A549 (cell line): Measurements from ENCODE around the gene OR8G5. TPM values are rescaled to one million over a fixed set of nuclear protein-coding genes. Genes with fewer than 3 reads are reported as not detected.

ENCODE experiments used
- ATAC-seq, 2 experiments: fragments of 200-7000 bp in 1 of 2; fragments of >200 bp in 1 of 2; cut with Nextera tagmentation in 1 of 2; cut with Tn5 transposase in 1 of 2; 3 replicates each; pipeline versions ENCODE4 v1.8.0 to v1.9.1; 2018 to 2020; ENCODE audit warnings: mild to moderate bottlenecking in 1 of 2, moderate library complexity in 1 of 2
- CTCF ChIA-PET: fragments of 300-600 bp; sonication (Branson Sonifier 250); formaldehyde crosslinking; extraction: SDS; loops from one replicate; lab custom pipeline; 2021; ENCODE audit warnings: antibody characterized with exemption, inconsistent platforms; lab: Yijun Ruan, JAX
- POLR2A ChIA-PET: fragments of 350-600 bp; formaldehyde crosslinking; extraction: SDS; loops from one replicate; lab custom pipeline; 2021; ENCODE audit warnings: antibody characterized with exemption, inconsistent platforms; lab: Yijun Ruan, JAX
- DNase-seq, 2 experiments: peaks; one replicate each; pipeline versions ENCODE4 v3.0.0 to v3.0.0-alpha.2; 2011 to 2016; ENCODE audit warnings: low read depth in 1 of 2, low spot score in 1 of 2
- FAIRE-seq: peaks from 2 replicates; lab custom pipeline; 2011; peaks lifted over from hg19 to GRCh38; lab: Jason Lieb, UNC
- H3K27ac ChIP-seq, 2 experiments: fragments of >200 bp; sonication (Bioruptor Twin); formaldehyde crosslinking; 3 replicates each; pipeline ENCODE4 v1.5.1; 2016 to 2017
- H3K4me1 ChIP-seq: fragments of >200 bp; sonication (Bioruptor Twin); formaldehyde crosslinking; 3 replicates; pipeline ENCODE4 v1.6.1; 2016
- H3K4me2 ChIP-seq: fragments of >200 bp; sonication (Bioruptor Twin); formaldehyde crosslinking; 3 replicates; pipeline ENCODE4 v1.6.1; 2016
- H3K4me3 ChIP-seq: fragments of >200 bp; sonication (Bioruptor Twin); formaldehyde crosslinking; 3 replicates; pipeline ENCODE4 v1.5.1; 2016
- H3K9me3 ChIP-seq: fragments of >200 bp; sonication (Bioruptor Twin); formaldehyde crosslinking; 3 replicates; pipeline ENCODE4 v1.6.1; 2016
- BHLHE40 ChIP-seq: IDR thresholded peaks from 2 replicates; pipeline ENCODE4 v1.6.1; 2012; ENCODE audit warnings: low read depth, low read length, inconsistent platforms
- CBX8 ChIP-seq: fragments of 200-600 bp; sonication (generic); IDR thresholded peaks from 2 replicates; pipeline ENCODE4 v1.6.1; 2016
- CTCF ChIP-seq: fragments of >200 bp; sonication (Bioruptor Twin); formaldehyde crosslinking; IDR thresholded peaks from 3 replicates; pipeline ENCODE4 v1.5.1; 2016
- EHF ChIP-seq: fragments of 250-450 bp; sonication (Bioruptor Pico); IDR thresholded peaks from 2 replicates; pipeline ENCODE4 v1.5.0; 2020; ENCODE audit warnings: mild to moderate bottlenecking
- ELK1 ChIP-seq: fragments of 150-350 bp; IDR thresholded peaks from 2 replicates; pipeline ENCODE4 v1.6.1; 2014; ENCODE audit warnings: low read depth, mild to moderate bottlenecking, low read length
- EP300 ChIP-seq, 2 experiments: fragments of >200 bp; sonication (Bioruptor Twin); formaldehyde crosslinking; IDR thresholded peaks; 2 replicates in 1 of 2; 3 replicates in 1 of 2; pipeline ENCODE4 v1.6.1; 2016 to 2017
- ESRRA ChIP-seq: fragments of 150-350 bp; IDR thresholded peaks from 2 replicates; pipeline ENCODE4 v1.6.1; 2014; ENCODE audit warnings: mild to moderate bottlenecking, low read length, borderline replicate concordance
- HDAC2 ChIP-seq: fragments of 200-600 bp; sonication (generic); IDR thresholded peaks from 2 replicates; pipeline ENCODE4 v1.6.1; 2016
- HES2 ChIP-seq: fragments of >200 bp; sonication (Bioruptor Twin); formaldehyde crosslinking; IDR thresholded peaks from 2 replicates; pipeline ENCODE4 v1.6.1; 2016
- HEYL ChIP-seq: fragments of 250-450 bp; sonication (Bioruptor Pico); IDR thresholded peaks from 2 replicates; pipeline ENCODE4 v1.8.0; 2021; ENCODE audit warnings: mild to moderate bottlenecking, moderate library complexity
- HMGXB4 ChIP-seq: fragments of 250-450 bp; sonication (Bioruptor Pico); IDR thresholded peaks from 2 replicates; pipeline ENCODE4 v1.5.0; 2021; ENCODE audit warnings: mild to moderate bottlenecking, moderate library complexity, borderline replicate concordance
- HOXB5 ChIP-seq: fragments of 250-450 bp; sonication (Bioruptor Pico); IDR thresholded peaks from 2 replicates; pipeline ENCODE4 v1.5.0; 2020; ENCODE audit warnings: mild to moderate bottlenecking, moderate library complexity
- JUNB ChIP-seq: fragments of >200 bp; sonication (Bioruptor Twin); formaldehyde crosslinking; IDR thresholded peaks from 2 replicates; pipeline ENCODE4 v1.6.1; 2016
- MAZ ChIP-seq: fragments of 150-350 bp; IDR thresholded peaks from 2 replicates; pipeline ENCODE4 v1.6.1; 2014; ENCODE audit warnings: antibody characterized with exemption, low read depth, low read length, borderline replicate concordance
- PBX3 ChIP-seq: IDR thresholded peaks from 2 replicates; pipeline ENCODE4 v1.6.1; 2012
- POLR2AphosphoS2 ChIP-seq: conservative IDR thresholded peaks from 2 replicates; pipeline ENCODE4 v1.6.1; 2012; ENCODE audit warnings: low read length, improper control_type of control experiment, inconsistent platforms
- RAD21 ChIP-seq, 2 experiments: fragments of >200 bp in 1 of 2; sonication (Bioruptor Twin) in 1 of 2; formaldehyde crosslinking in 1 of 2; IDR thresholded peaks in 1 of 2; conservative IDR thresholded peaks in 1 of 2; 2 replicates in 1 of 2; 3 replicates in 1 of 2; pipeline ENCODE4 v1.6.1; 2012 to 2018; ENCODE audit warnings: inconsistent platforms in 1 of 2
- RARB ChIP-seq: fragments of 250-450 bp; sonication (Bioruptor Pico); IDR thresholded peaks from 2 replicates; pipeline ENCODE4 v1.8.0; 2021; ENCODE audit warnings: mild to moderate bottlenecking, moderate library complexity
- RCOR1 ChIP-seq: fragments of 150-350 bp; IDR thresholded peaks from 2 replicates; pipeline ENCODE4 v1.6.1; 2014; ENCODE audit warnings: antibody characterized with exemption, low read length, low read depth
- RNF2 ChIP-seq: fragments of 200-600 bp; sonication (generic); IDR thresholded peaks from 2 replicates; pipeline ENCODE4 v1.6.1; 2016; ENCODE audit warnings: low read depth, mild to moderate bottlenecking, antibody characterized with exemption, moderate library complexity, borderline replicate concordance
- SREBF2 ChIP-seq: fragments of 450-650 bp; IDR thresholded peaks from 2 replicates; pipeline ENCODE4 v1.6.1; 2014; ENCODE audit warnings: mild to moderate bottlenecking, moderate library complexity
- TP53 ChIP-seq: fragments of 250-450 bp; sonication (Bioruptor Pico); IDR thresholded peaks from 2 replicates; pipeline ENCODE4 v1.5.0; 2021; ENCODE audit warnings: mild to moderate bottlenecking, moderate library complexity
- USF2 ChIP-seq: fragments of 450-650 bp; IDR thresholded peaks from 2 replicates; pipeline ENCODE4 v1.6.1; 2014; ENCODE audit warnings: antibody characterized with exemption
- ZC3H11A ChIP-seq: fragments of 450-650 bp; IDR thresholded peaks from 2 replicates; pipeline ENCODE4 v1.6.1; 2014; ENCODE audit warnings: antibody characterized with exemption, mild to moderate bottlenecking
- WGBS: methylation state at CpG from one replicate; pipeline ENCODE4 v1.1.6; 2017; ENCODE audit errors: missing lambda C conversion rate; 5-methylcytosine and 5-hydroxymethylcytosine counted together
- polyA plus RNA-seq, 4 experiments: library from polyadenylated mRNA; depleted of rRNA in 3 of 4; stranded (reverse); fragments of >200 nt; fragmentation: RNase III in 1 of 4; extraction: RNeasy Plus Mini Kit Qiagen cat#74134 plus additional on column Dnase treatment in 1 of 4; gene quantifications; 2 replicates in 3 of 4; 3 replicates in 1 of 4; pipeline ENCODE4 v1.2.3, GENCODE V29; 2011 to 2017

OR8G5 gene
- polyA plus RNA-seq, 2 of the 4 experiments (the other 2 are of a cell fraction), result not detected

GRCh38 chr11:124285610-124286344 lies 29.6 kb downstream of the OR8G5 start:
- no peak overlapping the region for H3K27ac ChIP-seq
- TF ChIP-seq RCOR1, result no peak
- TF ChIP-seq SREBF2, result no peak
- no peak for TF ChIP-seq MAZ
- no peak for TF ChIP-seq RAD21 (conservative IDR thresholded peaks at IDR 0.05 in 1 of 2, IDR thresholded peaks at IDR 0.05 in 1 of 2)
- FAIRE-seq, result no peak
- no peak for DNase-seq
- CTCF ChIA-PET, result no interaction called here
- no peak overlapping the region for H3K4me2 ChIP-seq
- H3K4me3 ChIP-seq, result no peak overlapping the region
- WGBS, result 24% methylated on average over 3 of the region's 3 CpGs
- no peaks in the 10 kb centered on the region for H3K4me1 ChIP-seq
- POLR2A ChIA-PET, result no interaction called here
- H3K9me3 ChIP-seq, result no peaks in the 10 kb centered on the region
- no peak for ATAC-seq

GRCh38 chr11:124294687-124295086 lies 38.5 kb downstream of the OR8G5 start:
- Histone ChIP-seq H3K27ac (no peak overlapping the region), H3K4me2 (no peak overlapping the region), H3K4me1 (no peaks in the 10 kb centered on the region), H3K9me3 (no peaks in the 10 kb centered on the region), H3K4me3 (no peak overlapping the region)
- TF ChIP-seq HDAC2 (no peak), EP300 (IDR thresholded peaks at IDR 0.05) (no peak), TP53 (no peak)
- CTCF ChIA-PET, result no interaction called here
- no peak for DNase-seq
- no peak for FAIRE-seq
- ATAC-seq, result no peak
- POLR2A ChIA-PET, result no interaction called here
- WGBS, result 5% methylated on average over 1 of the region's 1 CpG

- Histone ChIP-seq H3K27ac (no peak overlapping the region), H3K4me1 (no peaks in the 10 kb centered on the region), H3K4me2 (no peak overlapping the region), H3K4me3 (no peak overlapping the region), H3K9me3 (no peaks in the 10 kb centered on the region)
- CTCF ChIA-PET, result no interaction called here
- ATAC-seq, result no peak
- DNase-seq, result no peak
- no peak for FAIRE-seq
- TF ChIP-seq ZC3H11A (no peak), HEYL (no peak), CTCF (no peak), USF2 (no peak), RAD21 (conservative IDR thresholded peaks at IDR 0.05 in 1 of 2, IDR thresholded peaks at IDR 0.05 in 1 of 2) (no peak), HES2 (no peak), CBX8 (no peak), JUNB (no peak), RNF2 (no peak)
- POLR2A ChIA-PET, result no interaction called here
Measured at GRCh38 chr11:124296016-124296415, 39.8 kb downstream of the OR8G5 start.

- DNase-seq, result no peak
- H3K4me2 ChIP-seq, result no peak overlapping the region
- TF ChIP-seq HOXB5 (CRISPR knock-in tag) (no peak), ELK1 (no peak), EHF (CRISPR knock-in tag) (no peak), ESRRA (no peak), POLR2AphosphoS2 (no peak), RARB (CRISPR knock-in tag) (no peak), HES2 (no peak), HEYL (no peak), HMGXB4 (no peak), BHLHE40 (no peak), PBX3 (no peak)
- TF ChIP-seq, all 56 proteins: peak for 0
- no peak for FAIRE-seq
- ATAC-seq, result no peak
- Histone ChIP-seq H3K4me3 (no peak overlapping the region), H3K4me1 (no peaks in the 10 kb centered on the region), H3K9me3 (no peaks in the 10 kb centered on the region), H3K27ac (no peak overlapping the region)
- POLR2A ChIA-PET, result no interaction called here
- 11% methylated on average over 4 of the region's 4 CpGs for WGBS
- CTCF ChIA-PET, result no interaction called here
Measured at GRCh38 chr11:124297921-124298320, 41.7 kb downstream of the OR8G5 start.
